NT2/D1 (cell line): ENCODE measurements around the gene ACAP3.

Experiments
- SUZ12 ChIP-seq: IDR thresholded peaks from 2 replicates; pipeline ENCODE4 v1.6.1; 2011; ENCODE audit not compliant: insufficient read length, insufficient read depth; ENCODE audit errors: extremely low read depth
- ZNF274 ChIP-seq: IDR thresholded peaks from 2 replicates; pipeline ENCODE4 v1.6.1; 2011; ENCODE audit warnings: mild to moderate bottlenecking, low read depth, low read length

GRCh38 chr1:1337793-1338147, 30.0 kb upstream of the ACAP3 start:
- TF ChIP-seq ZNF274 = no peak
- TF ChIP-seq SUZ12 = no peak
